Naive B cell (primary cell): ENCODE results near the gene NDUFAF8. TPM values are rescaled to one million over a fixed set of nuclear protein-coding genes. Genes with fewer than 3 reads are reported as not detected.

Experiments used
- ATAC-seq, 2 donors: fragments of 150-1000 bp; cut with Tn5 transposase; 2 replicates each; pipeline ENCODE4 v1.10.0; 2021; ENCODE audit warnings: low read depth in 2 of 2, mild to moderate bottlenecking in 2 of 2, moderate library complexity in 2 of 2
- DNase-seq: peaks from one replicate; pipeline ENCODE4 v3.0.0; 2022
- H3K27ac Mint-ChIP-seq, 6 donors: one replicate each; pipeline ENCODE4 v1.8.0; 2020 to 2022; ENCODE audit warnings: mild to moderate bottlenecking in 6 of 6, mixed read lengths in 6 of 6, moderate library complexity in 5 of 6, inconsistent platforms in 2 of 6
- H3K27me3 Mint-ChIP-seq, 3 donors: one replicate each; pipeline ENCODE4 v1.8.0; 2021 to 2022; ENCODE audit warnings: mixed read lengths in 3 of 3, mild to moderate bottlenecking in 1 of 3
- H3K36me3 Mint-ChIP-seq, 2 donors: one replicate each; pipeline ENCODE4 v1.8.0; 2020 to 2022; ENCODE audit warnings: mixed read lengths in 2 of 2, inconsistent platforms in 1 of 2, mild to moderate bottlenecking in 1 of 2
- H3K4me1 Mint-ChIP-seq, 3 donors: one replicate each; pipeline ENCODE4 v1.8.0; 2020 to 2022; ENCODE audit warnings: mixed read lengths in 3 of 3, inconsistent platforms in 1 of 3, mild to moderate bottlenecking in 1 of 3, moderate library complexity in 1 of 3
- H3K4me3 Mint-ChIP-seq, 8 donors: one replicate each; pipeline ENCODE4 v1.8.0; 2020 to 2022; ENCODE audit warnings: mild to moderate bottlenecking in 8 of 8, mixed read lengths in 8 of 8, moderate library complexity in 8 of 8, inconsistent platforms in 2 of 8
- H3K9me3 Mint-ChIP-seq, 7 donors: one replicate each; pipeline ENCODE4 v1.8.0; 2020 to 2022; ENCODE audit warnings: mixed read lengths in 7 of 7, mild to moderate bottlenecking in 5 of 7, inconsistent platforms in 2 of 7, moderate library complexity in 1 of 7
- polyA plus RNA-seq, 6 donors: library from polyadenylated mRNA; unstranded; fragments of 300-500 nt; fragmentation: Illumina TruSeq; gene quantifications; one replicate each; pipeline ENCODE4 v1.2.3, GENCODE V29; 2021; ENCODE audit warnings: low read depth in 6 of 6

The NDUFAF8 gene
- polyA plus RNA-seq, 6 donors from 2014 or later: 53.3 to 88.4 (median 81.7) TPM

DNA sequence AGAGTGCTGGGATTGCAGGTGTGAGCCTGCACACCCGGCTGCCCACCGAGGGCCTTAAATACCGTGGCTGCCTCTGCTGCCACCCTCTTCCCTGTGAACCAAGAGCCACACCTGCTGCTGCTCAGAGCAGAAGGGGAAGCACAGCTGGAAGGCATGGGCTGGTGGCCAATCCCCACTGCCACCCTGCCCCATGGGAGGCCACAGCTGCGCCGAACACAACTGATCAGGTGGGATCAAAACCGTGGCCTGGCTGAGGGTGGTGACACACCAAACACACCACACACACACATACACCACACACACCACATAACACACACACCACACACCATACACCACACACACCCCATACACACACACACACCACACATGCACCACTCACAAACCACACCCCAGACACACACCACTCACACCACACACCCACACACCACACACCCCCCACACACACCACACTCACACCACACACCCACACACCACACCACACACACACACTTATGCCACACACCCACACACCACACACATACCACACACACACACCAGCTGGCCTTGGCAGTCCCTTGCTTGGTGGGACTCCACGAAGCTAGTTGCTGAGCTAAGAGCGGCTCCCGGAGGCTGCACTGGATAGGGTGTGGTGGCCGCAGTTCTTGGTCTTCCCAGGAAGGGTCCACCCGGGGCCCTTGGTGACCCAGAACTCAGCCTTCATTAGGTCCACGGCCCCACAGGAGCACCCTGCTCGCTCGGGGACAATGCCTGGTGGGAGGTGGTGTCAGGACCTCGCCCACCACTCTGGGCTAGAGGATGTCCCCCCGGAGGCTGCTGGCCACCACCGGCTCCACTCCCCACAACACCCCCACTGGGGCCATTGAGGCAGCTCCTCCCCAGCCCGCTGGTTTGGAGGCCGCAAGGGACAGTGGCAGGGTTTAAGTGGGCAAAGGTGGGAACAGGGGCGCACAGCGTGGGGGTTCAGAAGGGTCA, 31.2 kb upstream of the NDUFAF8 start:
- no peak for DNase-seq
- Mint-ChIP-seq H3K9me3 (no peaks in the 10 kb centered on the region), H3K27me3 (no peaks in the 10 kb centered on the region)

GRCh38 chr17:81208651-81209050, 30.5 kb upstream of the NDUFAF8 start:
- no peaks in the 10 kb centered on the region for H3K9me3 Mint-ChIP-seq
- peak overlapping the region in 1 of 8 donors; percentile 63 for H3K4me3 Mint-ChIP-seq
- DNase-seq (no peak), ATAC-seq (no peak)
- H3K4me1 Mint-ChIP-seq: peaks cover 5 to 17% (median 12%) of the 10 kb centered on the region in 3 donors
- H3K27ac Mint-ChIP-seq: no peak overlapping the region
- no peaks in the 10 kb centered on the region for H3K27me3 Mint-ChIP-seq
- H3K36me3 Mint-ChIP-seq: no peaks in the 10 kb centered on the region

More for the DNA sequence above, 31.2 kb upstream of the NDUFAF8 start:
- Mint-ChIP-seq H3K4me1 (peaks cover 5 to 16% (median 9%) of the 10 kb centered on the region in 3 donors), H3K36me3 (no peaks in the 10 kb centered on the region), H3K4me3 (no peak overlapping the region), H3K27ac (peak overlapping the region in 3 of 6 donors; percentile 31 to 62 (median 61))
- ATAC-seq: peak; percentile 68 to 78

GRCh38 chr17:81209141-81209540, 30.0 kb upstream of the NDUFAF8 start:
- H3K27me3 Mint-ChIP-seq: no peaks in the 10 kb centered on the region
- no peaks in the 10 kb centered on the region for H3K9me3 Mint-ChIP-seq
- DNase-seq (no peak), ATAC-seq (no peak)
- H3K27ac Mint-ChIP-seq: no peak overlapping the region
- no peak overlapping the region for H3K4me3 Mint-ChIP-seq
- H3K4me1 Mint-ChIP-seq: peaks cover 5 to 17% (median 13%) of the 10 kb centered on the region in 3 donors
- H3K36me3 Mint-ChIP-seq: no peaks in the 10 kb centered on the region

- H3K27ac Mint-ChIP-seq: peak overlapping the region in 1 of 6 donors; percentile 51
- H3K4me1 Mint-ChIP-seq: peaks cover 5 to 17% (median 13%) of the 10 kb centered on the region in 3 donors
- H3K9me3 Mint-ChIP-seq: no peaks in the 10 kb centered on the region
- DNase-seq (no peak), ATAC-seq (no peak)
- H3K36me3 Mint-ChIP-seq: no peaks in the 10 kb centered on the region
- H3K4me3 Mint-ChIP-seq: no peak overlapping the region
- H3K27me3 Mint-ChIP-seq: no peaks in the 10 kb centered on the region
These were observed 28.7 kb upstream of the NDUFAF8 start for GRCh38 chr17:81210466-81210865.

- Mint-ChIP-seq H3K27me3 (no peaks in the 10 kb centered on the region), H3K9me3 (no peaks in the 10 kb centered on the region), H3K4me3 (no peak overlapping the region), H3K36me3 (no peaks in the 10 kb centered on the region), H3K4me1 (peaks cover 5 to 17% (median 13%) of the 10 kb centered on the region in 3 donors), H3K27ac (peak overlapping the region in 3 of 6 donors; percentile 20 to 80 (median 51))
- ATAC-seq (no peak), DNase-seq (no peak)
These were observed 28.2 kb upstream of the NDUFAF8 start for GRCh38 chr17:81210868-81211267.

DNA sequence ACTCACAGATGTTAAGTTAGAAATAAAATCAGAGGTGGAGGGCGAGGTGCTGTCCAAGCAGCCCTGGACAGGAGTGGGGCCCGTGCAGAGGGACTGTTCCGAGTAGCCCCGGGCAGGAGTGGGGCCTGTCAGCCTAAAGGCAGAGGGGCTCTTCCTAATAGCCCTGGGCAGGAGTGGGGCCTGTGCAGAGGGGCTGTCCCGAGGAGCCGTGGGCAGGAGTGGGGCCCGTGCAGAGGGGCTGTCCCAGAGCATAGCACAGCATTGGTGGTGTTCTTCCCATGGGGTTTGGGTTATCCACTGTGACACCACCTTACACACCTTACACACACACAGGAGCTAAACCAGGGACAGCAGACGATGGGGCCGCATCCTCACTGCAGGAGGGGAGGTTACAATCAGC, 26.8 kb upstream of the NDUFAF8 start:
- DNase-seq (no peak), ATAC-seq (no peak)
- H3K9me3 Mint-ChIP-seq: no peaks in the 10 kb centered on the region
- peak overlapping the region in 1 of 6 donors; percentile 22 for H3K27ac Mint-ChIP-seq
- H3K4me3 Mint-ChIP-seq: no peak overlapping the region
- H3K27me3 Mint-ChIP-seq: no peaks in the 10 kb centered on the region
- H3K4me1 Mint-ChIP-seq: peaks cover 11 to 19% (median 17%) of the 10 kb centered on the region in 3 donors
- no peaks in the 10 kb centered on the region for H3K36me3 Mint-ChIP-seq

DNA sequence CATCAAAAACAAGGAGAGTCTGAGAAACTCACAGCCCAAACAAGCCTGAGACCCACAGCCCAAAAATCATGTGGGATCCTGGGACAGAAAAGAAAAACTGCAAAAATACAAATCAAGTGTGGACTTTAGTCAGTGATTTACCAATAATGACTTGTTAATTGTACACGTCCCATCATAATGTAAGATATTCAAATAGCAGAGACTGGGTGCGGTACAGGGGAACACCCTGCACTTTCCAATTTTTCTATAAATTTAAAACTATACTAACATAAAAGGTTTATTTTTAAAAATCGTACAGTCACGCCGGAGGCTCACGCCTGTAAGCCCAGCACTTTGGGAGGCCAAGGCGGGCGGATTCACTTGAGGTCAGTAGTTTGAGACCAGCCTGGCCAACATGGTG, 25.1 kb upstream of the NDUFAF8 start:
- DNase-seq: no peak
- Mint-ChIP-seq H3K4me1 (peaks cover 6 to 15% (median 6%) of the 10 kb centered on the region in 3 donors), H3K4me3 (no peak overlapping the region), H3K27me3 (no peaks in the 10 kb centered on the region), H3K27ac (no peak overlapping the region), H3K36me3 (no peaks in the 10 kb centered on the region), H3K9me3 (no peaks in the 10 kb centered on the region)
- ATAC-seq: no peak

- Mint-ChIP-seq H3K36me3 (no peaks in the 10 kb centered on the region), H3K27me3 (no peaks in the 10 kb centered on the region), H3K4me3 (peak overlapping the region in 1 of 8 donors; percentile 15), H3K9me3 (no peaks in the 10 kb centered on the region), H3K27ac (no peak overlapping the region), H3K4me1 (peaks cover 6 to 24% (median 10%) of the 10 kb centered on the region in 3 donors)
- DNase-seq (no peak), ATAC-seq (no peak)
These were observed 21.6 kb upstream of the NDUFAF8 start for GRCh38 chr17:81217491-81217890.

GRCh38 chr17:81218459-81218858, 20.7 kb upstream of the NDUFAF8 start:
- DNase-seq: no peak
- Mint-ChIP-seq H3K9me3 (no peaks in the 10 kb centered on the region), H3K27me3 (no peaks in the 10 kb centered on the region), H3K27ac (no peak overlapping the region), H3K4me3 (peak overlapping the region in 1 of 8 donors; percentile 36), H3K4me1 (peaks cover 2 to 20% (median 11%) of the 10 kb centered on the region in 3 donors), H3K36me3 (no peaks in the 10 kb centered on the region)
- ATAC-seq: no peak

- Mint-ChIP-seq H3K4me1 (peaks cover 8 to 23% (median 16%) of the 10 kb centered on the region in 3 donors), H3K4me3 (peak overlapping the region in 1 of 8 donors; percentile 36), H3K9me3 (no peaks in the 10 kb centered on the region), H3K36me3 (no peaks in the 10 kb centered on the region), H3K27me3 (no peaks in the 10 kb centered on the region), H3K27ac (no peak overlapping the region)
- ATAC-seq (no peak), DNase-seq (no peak)
These were observed 20.1 kb upstream of the NDUFAF8 start for GRCh38 chr17:81218991-81219390.

DNA sequence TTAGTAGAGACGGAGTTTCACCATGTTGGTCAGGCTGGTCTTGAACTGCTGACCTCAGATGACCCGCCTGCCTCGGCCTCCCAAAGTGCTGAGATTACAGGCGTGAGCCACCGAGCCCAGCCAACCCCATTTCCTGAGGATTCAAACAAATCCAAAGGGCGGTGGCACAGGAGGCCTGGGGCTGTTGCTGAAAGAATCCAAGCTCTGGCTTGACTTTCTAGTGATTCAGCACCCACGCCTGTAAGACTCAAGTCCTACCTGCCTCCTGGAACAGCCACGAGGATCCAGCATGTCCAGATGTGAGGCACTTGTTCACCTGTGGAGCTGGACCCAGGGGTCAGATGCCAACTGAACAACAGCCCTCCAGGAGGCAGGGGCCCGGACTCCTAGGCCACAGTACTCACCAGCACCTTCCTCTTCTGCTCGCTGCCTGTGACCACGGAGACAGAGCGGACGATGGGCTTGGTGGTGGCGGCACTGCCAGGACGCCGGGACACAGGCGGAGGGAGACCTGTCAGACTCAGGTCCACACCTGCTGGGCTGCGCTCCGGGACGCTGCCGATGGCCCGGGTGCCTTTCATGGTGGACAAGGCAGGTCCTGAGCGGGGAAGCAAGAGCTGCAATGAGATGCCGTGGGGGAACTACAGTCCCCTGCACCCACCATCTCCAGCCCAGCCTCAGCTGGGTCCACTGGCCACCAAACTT, 19.5 kb upstream of the NDUFAF8 start:
- DNase-seq (no peak), ATAC-seq (no peak)
- H3K27ac Mint-ChIP-seq: no peak overlapping the region
- H3K9me3 Mint-ChIP-seq: no peaks in the 10 kb centered on the region
- no peaks in the 10 kb centered on the region for H3K27me3 Mint-ChIP-seq
- H3K36me3 Mint-ChIP-seq: no peaks in the 10 kb centered on the region
- H3K4me3 Mint-ChIP-seq: peak overlapping the region in 1 of 8 donors; percentile 21
- peaks cover 8 to 26% (median 16%) of the 10 kb centered on the region in 3 donors for H3K4me1 Mint-ChIP-seq

- Mint-ChIP-seq H3K4me3 (peak overlapping the region; percentile 66 to 95 (median 78)), H3K27ac (peak overlapping the region in 1 of 6 donors; percentile 61), H3K27me3 (no peaks in the 10 kb centered on the region), H3K9me3 (no peaks in the 10 kb centered on the region), H3K4me1 (peaks cover 8 to 26% (median 16%) of the 10 kb centered on the region in 3 donors), H3K36me3 (no peaks in the 10 kb centered on the region)
- DNase-seq (no peak), ATAC-seq (no peak)
These were observed 17.7 kb upstream of the NDUFAF8 start for GRCh38 chr17:81221371-81221841.

DNA sequence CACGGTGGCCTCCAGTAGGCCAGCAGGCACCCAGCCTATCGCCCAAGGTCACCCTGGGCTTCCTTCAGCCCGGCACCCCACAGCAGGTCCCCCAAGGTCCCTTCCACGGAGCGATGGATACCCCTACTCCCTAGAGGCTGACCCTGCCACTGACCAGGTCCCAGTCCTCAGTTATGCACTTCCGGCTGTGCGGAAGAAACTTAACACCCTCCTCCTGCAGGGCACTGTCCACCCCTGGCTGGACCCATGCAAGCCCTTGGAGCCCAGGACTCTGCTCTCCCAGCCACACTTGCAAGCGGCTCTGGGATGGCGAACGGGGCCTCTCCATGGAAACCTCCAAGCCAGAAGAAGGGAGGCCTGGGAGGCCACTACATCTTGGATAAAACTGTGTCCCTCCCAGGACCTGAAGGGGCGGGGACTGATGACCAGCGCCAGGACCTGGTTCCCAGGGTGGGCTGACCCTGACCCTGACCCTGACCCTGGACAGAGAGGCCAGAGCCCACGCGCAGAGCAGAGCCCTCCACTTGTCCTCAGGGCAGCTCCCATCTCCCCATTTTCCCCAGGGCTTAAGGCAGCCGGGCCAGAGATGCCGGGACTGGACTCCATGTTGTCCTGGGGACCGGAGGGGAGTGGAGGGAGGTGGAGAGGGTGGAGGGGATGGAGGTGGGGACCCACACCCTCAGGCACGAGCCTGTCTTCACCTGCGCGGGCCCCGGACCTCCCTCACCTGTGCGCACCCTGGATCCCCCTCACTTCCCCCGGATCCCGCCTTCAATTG, 17.1 kb upstream of the NDUFAF8 start:
- no peak overlapping the region for H3K27ac Mint-ChIP-seq
- DNase-seq (no peak), ATAC-seq (no peak)
- no peaks in the 10 kb centered on the region for H3K9me3 Mint-ChIP-seq
- no peaks in the 10 kb centered on the region for H3K27me3 Mint-ChIP-seq
- no peaks in the 10 kb centered on the region for H3K36me3 Mint-ChIP-seq
- H3K4me1 Mint-ChIP-seq: peaks cover 8 to 22% (median 12%) of the 10 kb centered on the region in 3 donors
- peak overlapping the region; percentile 66 to 95 (median 78) for H3K4me3 Mint-ChIP-seq
